HL-60 (cell line): ENCODE results near the gene ZNF132.

Experiments
- DNase-seq, 2 experiments: peaks; one replicate each; pipeline ENCODE4 v3.0.0-alpha.2; 2010 to 2020; ENCODE audit warnings: low read depth in 1 of 2, low spot score in 1 of 2
- H3K27ac ChIP-seq: fragments of 250-450 bp; sonication (Bioruptor Pico); replicated peaks from 2 replicates; pipeline ENCODE4 v1.5.1; 2020; ENCODE audit warnings: mild to moderate bottlenecking, moderate library complexity
- H3K27me3 ChIP-seq: fragments of 250-450 bp; sonication (Bioruptor Pico); 2 replicates; pipeline ENCODE4 v1.5.1; 2021; ENCODE audit warnings: mild to moderate bottlenecking, moderate library complexity; ENCODE audit not compliant: insufficient read depth, poor library complexity, severe bottlenecking
- H3K4me3 ChIP-seq: replicated peaks from 2 replicates; pipeline ENCODE4 v1.5.1; 2011; ENCODE audit warnings: mild to moderate bottlenecking, control low read depth, low read length; ENCODE audit not compliant: insufficient read depth
- GABPA ChIP-seq: IDR thresholded peaks from 2 replicates; pipeline ENCODE4 v1.6.1; 2012; ENCODE audit warnings: low read depth
- POLR2AphosphoS5 ChIP-seq: IDR thresholded peaks from 2 replicates; pipeline ENCODE4 v1.6.1; 2012; ENCODE audit warnings: low read depth
- SPI1 ChIP-seq: IDR thresholded peaks from 2 replicates; pipeline ENCODE4 v1.6.1; 2012; ENCODE audit warnings: low read depth, mild to moderate bottlenecking, borderline replicate concordance
- TF ChIP-seq, protein P1 (sequence below): IDR thresholded peaks from 2 replicates; pipeline ENCODE4 v1.6.1; 2012; ENCODE audit warnings: low read depth; ENCODE audit not compliant: insufficient replicate concordance
- TF ChIP-seq, protein P2 (sequence below): IDR thresholded peaks from one replicate; pipeline ENCODE4 v1.5.1; 2011; ENCODE audit warnings: low read length, control low read depth, inconsistent platforms; ENCODE audit not compliant: insufficient read depth

ZNF132 gene

DNA sequence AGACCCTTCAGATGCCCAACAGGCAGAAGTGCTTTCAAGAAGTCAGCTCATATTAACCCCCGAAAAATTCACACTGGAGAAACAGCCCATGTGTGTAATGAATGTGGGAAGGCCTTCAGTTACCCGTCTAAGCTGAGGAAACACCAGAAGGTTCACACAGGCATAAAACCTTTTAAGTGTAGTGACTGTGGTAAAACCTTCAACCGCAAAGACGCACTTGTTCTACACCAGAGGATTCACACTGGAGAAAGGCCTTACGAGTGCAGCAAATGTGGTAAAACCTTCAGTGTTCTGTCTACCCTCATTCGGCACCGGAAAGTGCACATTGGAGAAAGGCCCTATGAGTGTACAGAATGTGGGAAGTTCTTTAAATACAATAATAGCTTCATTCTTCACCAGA, 22.9 kb downstream of the ZNF132 start:
- Histone ChIP-seq H3K27me3 (no peaks in the 10 kb centered on the region), H3K4me3 (no peak overlapping the region), H3K27ac (no peak overlapping the region)
- DNase-seq = no peak
- TF ChIP-seq SPI1 (no peak), GABPA (no peak)
- TF ChIP-seq, protein P1, sequence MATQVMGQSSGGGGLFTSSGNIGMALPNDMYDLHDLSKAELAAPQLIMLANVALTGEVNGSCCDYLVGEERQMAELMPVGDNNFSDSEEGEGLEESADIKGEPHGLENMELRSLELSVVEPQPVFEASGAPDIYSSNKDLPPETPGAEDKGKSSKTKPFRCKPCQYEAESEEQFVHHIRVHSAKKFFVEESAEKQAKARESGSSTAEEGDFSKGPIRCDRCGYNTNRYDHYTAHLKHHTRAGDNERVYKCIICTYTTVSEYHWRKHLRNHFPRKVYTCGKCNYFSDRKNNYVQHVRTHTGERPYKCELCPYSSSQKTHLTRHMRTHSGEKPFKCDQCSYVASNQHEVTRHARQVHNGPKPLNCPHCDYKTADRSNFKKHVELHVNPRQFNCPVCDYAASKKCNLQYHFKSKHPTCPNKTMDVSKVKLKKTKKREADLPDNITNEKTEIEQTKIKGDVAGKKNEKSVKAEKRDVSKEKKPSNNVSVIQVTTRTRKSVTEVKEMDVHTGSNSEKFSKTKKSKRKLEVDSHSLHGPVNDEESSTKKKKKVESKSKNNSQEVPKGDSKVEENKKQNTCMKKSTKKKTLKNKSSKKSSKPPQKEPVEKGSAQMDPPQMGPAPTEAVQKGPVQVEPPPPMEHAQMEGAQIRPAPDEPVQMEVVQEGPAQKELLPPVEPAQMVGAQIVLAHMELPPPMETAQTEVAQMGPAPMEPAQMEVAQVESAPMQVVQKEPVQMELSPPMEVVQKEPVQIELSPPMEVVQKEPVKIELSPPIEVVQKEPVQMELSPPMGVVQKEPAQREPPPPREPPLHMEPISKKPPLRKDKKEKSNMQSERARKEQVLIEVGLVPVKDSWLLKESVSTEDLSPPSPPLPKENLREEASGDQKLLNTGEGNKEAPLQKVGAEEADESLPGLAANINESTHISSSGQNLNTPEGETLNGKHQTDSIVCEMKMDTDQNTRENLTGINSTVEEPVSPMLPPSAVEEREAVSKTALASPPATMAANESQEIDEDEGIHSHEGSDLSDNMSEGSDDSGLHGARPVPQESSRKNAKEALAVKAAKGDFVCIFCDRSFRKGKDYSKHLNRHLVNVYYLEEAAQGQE = no peak
- TF ChIP-seq, protein P2, sequence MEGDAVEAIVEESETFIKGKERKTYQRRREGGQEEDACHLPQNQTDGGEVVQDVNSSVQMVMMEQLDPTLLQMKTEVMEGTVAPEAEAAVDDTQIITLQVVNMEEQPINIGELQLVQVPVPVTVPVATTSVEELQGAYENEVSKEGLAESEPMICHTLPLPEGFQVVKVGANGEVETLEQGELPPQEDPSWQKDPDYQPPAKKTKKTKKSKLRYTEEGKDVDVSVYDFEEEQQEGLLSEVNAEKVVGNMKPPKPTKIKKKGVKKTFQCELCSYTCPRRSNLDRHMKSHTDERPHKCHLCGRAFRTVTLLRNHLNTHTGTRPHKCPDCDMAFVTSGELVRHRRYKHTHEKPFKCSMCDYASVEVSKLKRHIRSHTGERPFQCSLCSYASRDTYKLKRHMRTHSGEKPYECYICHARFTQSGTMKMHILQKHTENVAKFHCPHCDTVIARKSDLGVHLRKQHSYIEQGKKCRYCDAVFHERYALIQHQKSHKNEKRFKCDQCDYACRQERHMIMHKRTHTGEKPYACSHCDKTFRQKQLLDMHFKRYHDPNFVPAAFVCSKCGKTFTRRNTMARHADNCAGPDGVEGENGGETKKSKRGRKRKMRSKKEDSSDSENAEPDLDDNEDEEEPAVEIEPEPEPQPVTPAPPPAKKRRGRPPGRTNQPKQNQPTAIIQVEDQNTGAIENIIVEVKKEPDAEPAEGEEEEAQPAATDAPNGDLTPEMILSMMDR = no peak

DNA sequence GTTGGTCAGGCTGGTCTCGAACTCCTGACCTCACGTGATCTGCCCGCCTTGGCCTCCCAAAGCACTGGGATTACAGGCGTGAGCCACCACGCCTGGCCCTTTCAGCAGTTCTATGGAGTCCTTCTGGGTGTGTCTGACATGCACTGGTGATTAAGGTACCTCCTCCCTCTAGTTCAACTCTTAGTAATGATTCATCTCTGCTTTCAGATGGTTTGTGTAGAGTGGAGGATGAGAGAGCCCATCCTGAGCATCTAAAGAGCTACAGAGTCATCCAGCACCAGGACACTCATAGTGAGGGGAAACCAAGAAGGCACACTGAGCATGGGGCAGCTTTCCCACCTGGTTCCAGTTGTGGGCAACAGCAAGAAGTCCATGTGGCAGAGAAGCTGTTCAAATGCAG, 23.3 kb downstream of the ZNF132 start:
- H3K27me3 ChIP-seq = no peaks in the 10 kb centered on the region
- no peak overlapping the region for H3K4me3 ChIP-seq
- no peak overlapping the region for H3K27ac ChIP-seq
- DNase-seq = no peak
- TF ChIP-seq GABPA = no peak
- TF ChIP-seq, protein P2 = no peak
- no peak for TF ChIP-seq POLR2AphosphoS5
- TF ChIP-seq, protein P1 = no peak
- TF ChIP-seq SPI1 = no peak

DNA sequence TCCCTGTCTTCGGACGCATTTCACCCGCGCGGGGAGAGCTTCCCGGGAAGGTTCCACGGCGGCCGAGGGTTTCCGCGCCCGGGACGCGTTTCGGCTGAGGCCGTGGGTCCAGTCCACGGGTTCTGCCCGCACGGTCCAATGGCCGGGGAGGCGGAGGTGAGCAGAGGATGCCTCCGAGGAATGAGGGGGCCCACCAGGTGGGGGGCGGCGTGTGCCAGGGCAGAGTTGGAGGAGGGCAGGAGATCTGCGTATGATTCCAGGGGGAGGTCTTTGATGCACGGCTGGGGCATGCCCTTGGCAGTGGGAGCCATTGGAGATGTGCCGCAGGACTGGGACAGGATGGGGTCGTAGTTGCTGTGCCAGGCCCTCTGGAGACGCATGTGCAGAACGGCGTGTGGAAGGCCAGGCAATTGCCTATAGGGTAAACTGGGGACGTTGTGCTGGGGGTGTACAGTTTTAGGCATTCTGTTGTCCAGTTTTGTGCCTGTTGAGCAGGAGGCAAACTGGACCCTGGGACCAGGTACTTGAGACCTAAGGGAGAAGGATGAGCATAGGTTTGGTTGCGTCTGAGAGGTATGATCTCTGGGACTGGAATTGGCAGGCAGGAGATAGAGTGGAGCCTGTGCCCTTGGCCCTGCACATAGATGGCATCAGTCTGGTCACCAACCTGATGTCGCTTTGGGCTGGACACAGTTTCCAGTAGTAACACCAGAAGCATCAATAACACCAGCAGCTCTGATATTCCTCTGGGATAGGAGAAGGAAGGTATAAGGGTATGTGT, 30.8 kb downstream of the ZNF132 start:
- H3K27me3 ChIP-seq = no peaks in the 10 kb centered on the region
- DNase-seq = peak in 1 of 2 experiments; percentile 54
- TF ChIP-seq, protein P2 = no peak
- TF ChIP-seq, protein P1 = no peak
- no peak for TF ChIP-seq GABPA
- no peak for TF ChIP-seq SPI1
- TF ChIP-seq POLR2AphosphoS5 = no peak; the same call in 1 of the 2 replicates
- H3K27ac ChIP-seq = peak overlapping the region; percentile 93
- H3K4me3 ChIP-seq = peak overlapping the region; percentile 83
